Muscle of arm (tissue), 14 donors: ENCODE measurements around the gene WHAMM. TPM values are rescaled to one million over a fixed set of nuclear protein-coding genes. Genes with fewer than 3 reads are reported as not detected.
"Not testable (repeated sequence)": the region's sequence is repeated elsewhere in the genome, so short reads cannot be mapped to it uniquely, and the experiment has no call there.

Experiments used
- DNase-seq: peaks from one replicate; pipeline ENCODE4 v3.0.0-alpha.2; 2013
- long read RNA-seq, 11 donors: transcript quantifications; one replicate each; lab custom pipeline, GENCODE V29; 2026
- polyA plus RNA-seq, 12 donors: library from polyadenylated mRNA; unstranded; fragments of 120-200 nt; gene quantifications; one replicate each; pipeline ENCODE4 v1.2.1, GENCODE V29; 2013; ENCODE audit not compliant: insufficient read length in 12 of 12

The WHAMM gene
- polyA plus RNA-seq, result 10 to 100 TPM in 7 of 12 donors, 1 to 10 TPM in 4, not detected in 1; 6.5 to 14.5 (median 11.3) TPM
- long read RNA-seq, donor 1, partial matches to known transcripts, result 5 of 5 reads
- long read RNA-seq, donor 1, other reads (novel, unspliced or antisense), result 0 of 5 reads
- long read RNA-seq, donor 2, full-length matches to known transcripts, result 1 of 1 reads
- long read RNA-seq, donor 2, partial matches to known transcripts, result 0 of 1 reads
- long read RNA-seq, donor 2, other reads (novel, unspliced or antisense), result 0 of 1 reads
- long read RNA-seq, donor 3, result 0 reads
- long read RNA-seq, donor 4, result 0 reads
- long read RNA-seq, donor 5, result 0 reads
- long read RNA-seq, donor 6, result 0 reads
- long read RNA-seq, donor 7, result 0 reads
- long read RNA-seq, donor 8, full-length matches to known transcripts, result 1 of 1 reads
- long read RNA-seq, donor 8, partial matches to known transcripts, result 0 of 1 reads
- long read RNA-seq, donor 8, other reads (novel, unspliced or antisense), result 0 of 1 reads
- long read RNA-seq, donor 9, result 0 reads
- long read RNA-seq, donor 10, result 0 reads
- long read RNA-seq, donor 11, result 0 reads

GRCh38 chr15:82809308-82810060 is at the start of gene WHAMM:
TSS of gene WHAMM (plus strand) at chr15:82809628. CDS start at chr15:82809727, 99 bp downstream.
- peak; percentile 98 for DNase-seq

- no peak for DNase-seq
Measured at GRCh38 chr15:82763361-82764116, 45.9 kb upstream of the WHAMM start.

GRCh38 chr15:82764117-82764490 is 45.3 kb upstream of the WHAMM start:
- no peak for DNase-seq

GRCh38 chr15:82764740-82765139 is 44.7 kb upstream of the WHAMM start:
- no peak for DNase-seq

GRCh38 chr15:82766201-82766600 is 43.2 kb upstream of the WHAMM start:
- not testable (repeated sequence) for DNase-seq

- no peak for DNase-seq
Measured at GRCh38 chr15:82767163-82767829, 42.1 kb upstream of the WHAMM start.

- no peak for DNase-seq
Measured at GRCh38 chr15:82768414-82769054, 40.9 kb upstream of the WHAMM start.

- DNase-seq, result no peak
Measured at GRCh38 chr15:82771789-82772607, 37.4 kb upstream of the WHAMM start.

- DNase-seq, result no peak
Measured at GRCh38 chr15:82774496-82774895, 34.9 kb upstream of the WHAMM start.

- no peak for DNase-seq
Measured at GRCh38 chr15:82778755-82779154, 30.7 kb upstream of the WHAMM start.

GRCh38 chr15:82781349-82781748 is 28.1 kb upstream of the WHAMM start:
- DNase-seq, result no peak

GRCh38 chr15:82788496-82788895 is 20.9 kb upstream of the WHAMM start:
- DNase-seq, result no peak

- no peak for DNase-seq
Measured at GRCh38 chr15:82789491-82789890, 19.9 kb upstream of the WHAMM start.

GRCh38 chr15:82790321-82790720 is 19.1 kb upstream of the WHAMM start:
- no peak for DNase-seq

- DNase-seq, result no peak
Measured at GRCh38 chr15:82792068-82792467, 17.4 kb upstream of the WHAMM start.

- no peak for DNase-seq
Measured at GRCh38 chr15:82793737-82794136, 15.7 kb upstream of the WHAMM start.

- DNase-seq, result no peak
Measured at GRCh38 chr15:82798104-82798503, 11.3 kb upstream of the WHAMM start.

- DNase-seq, result no peak
Measured at GRCh38 chr15:82798531-82799166, 10.8 kb upstream of the WHAMM start.

- no peak for DNase-seq
Measured at GRCh38 chr15:82799183-82799841, 10.1 kb upstream of the WHAMM start.
